ENCODE results near the gene RHOJ. TPM values are rescaled to one million over a fixed set of nuclear protein-coding genes. Genes with fewer than 3 reads are reported as not detected.
"Not testable (repeated sequence)": the region's sequence is repeated elsewhere in the genome, so short reads cannot be mapped to it uniquely, and the experiment has no call there.

Gene RHOJ
- total RNA-seq, 2 donors from 2014 or later: 19.8 to 22.8 TPM

- intact Hi-C loops (cut with DNase I): no loop called here
- no peak for DNase-seq (ENCODE audit: low spot score)
Observed at GRCh38 chr14:63248211-63248610, 44.0 kb downstream of the RHOJ start.

- DNase-seq (ENCODE audit: low spot score): no peak
Observed at GRCh38 chr14:63249092-63249491, 44.8 kb downstream of the RHOJ start.

GRCh38 chr14:63257299-63257698 is 53.1 kb downstream of the RHOJ start:
- intact Hi-C loops (cut with DNase I): no loop called here
- no peak for DNase-seq (ENCODE audit: low spot score)

More at GRCh38 chr14:63249092-63249491, 44.8 kb downstream of the RHOJ start:
- intact Hi-C loops (cut with DNase I): no loop called here

- intact Hi-C loops (cut with DNase I): no loop called here
- no peak for DNase-seq (ENCODE audit: low spot score)
Observed at GRCh38 chr14:63262446-63262845, 58.2 kb downstream of the RHOJ start.

GRCh38 chr14:63266106-63266505 is 61.9 kb downstream of the RHOJ start:
- DNase-seq (ENCODE audit: low spot score): no peak
- intact Hi-C loops (cut with DNase I): no loop called here

- intact Hi-C loops (cut with DNase I): no loop called here
- DNase-seq (ENCODE audit: low spot score): no peak
Observed at GRCh38 chr14:63267171-63267570, 62.9 kb downstream of the RHOJ start.

- intact Hi-C loops (cut with DNase I): no loop called here
- no peak for DNase-seq (ENCODE audit: low spot score)
Observed at GRCh38 chr14:63268771-63269170, 64.5 kb downstream of the RHOJ start.

GRCh38 chr14:63269561-63270225 is 65.5 kb downstream of the RHOJ start:
- intact Hi-C loops (cut with DNase I): loop anchor here in 1 of 2 donors (10.0 kb wide), 1 partner anchor 95 kb away; no protein-coding TSS in a partner anchor
- no peak for DNase-seq (ENCODE audit: low spot score)

- intact Hi-C loops (cut with DNase I): loop anchor here in 1 of 2 donors (10.0 kb wide), 1 partner anchor 98 kb away; no protein-coding TSS in a partner anchor
- DNase-seq (ENCODE audit: low spot score): no peak
Observed at GRCh38 chr14:63273129-63273528, 68.9 kb downstream of the RHOJ start.

- DNase-seq (ENCODE audit: low spot score): no peak
- intact Hi-C loops (cut with DNase I): loop anchor here in 1 of 2 donors (10.0 kb wide), 1 partner anchor 99 kb away; no protein-coding TSS in a partner anchor
Observed at GRCh38 chr14:63273717-63274655, 69.7 kb downstream of the RHOJ start.

GRCh38 chr14:63275611-63276010 is 71.4 kb downstream of the RHOJ start:
- intact Hi-C loops (cut with DNase I): loop anchor here (5.0 to 10.0 kb wide), 2 partner anchors 98 to 101 kb away; no protein-coding TSS in a partner anchor
- no peak for DNase-seq (ENCODE audit: low spot score)

- no peak for DNase-seq (ENCODE audit: low spot score)
- intact Hi-C loops (cut with DNase I): loop anchor here (5.0 to 10.0 kb wide), 2 partner anchors 99 to 101 kb away; no protein-coding TSS in a partner anchor
Observed at GRCh38 chr14:63276016-63276415, 71.8 kb downstream of the RHOJ start.

GRCh38 chr14:63276492-63277342 is 72.5 kb downstream of the RHOJ start:
- intact Hi-C loops (cut with DNase I): loop anchor here (5.0 to 10.0 kb wide), 2 partner anchors 99 to 102 kb away; no protein-coding TSS in a partner anchor
- DNase-seq (ENCODE audit: low spot score): no peak

GRCh38 chr14:63277591-63278183 is 73.4 kb downstream of the RHOJ start:
- no peak for DNase-seq (ENCODE audit: low spot score)
- intact Hi-C loops (cut with DNase I): loop anchor here (5.0 to 10.0 kb wide), 2 partner anchors 100 to 103 kb away; no protein-coding TSS in a partner anchor

GRCh38 chr14:63279933-63280332 is 75.7 kb downstream of the RHOJ start:
- intact Hi-C loops (cut with DNase I): loop anchor here (5.0 to 10.0 kb wide), 3 partner anchors 103 to 208 kb away; no protein-coding TSS in a partner anchor
- not testable (repeated sequence) for DNase-seq (ENCODE audit: low spot score)

GRCh38 chr14:63282997-63283883 is 79.0 kb downstream of the RHOJ start:
- intact Hi-C loops (cut with DNase I): loop anchor here in 1 of 2 donors (5.0 kb wide), 1 partner anchor 211 kb away; no protein-coding TSS in a partner anchor
- DNase-seq (ENCODE audit: low spot score): no peak

GRCh38 chr14:63283884-63284248 is 79.6 kb downstream of the RHOJ start:
- DNase-seq (ENCODE audit: low spot score): no peak
- intact Hi-C loops (cut with DNase I): loop anchor here in 1 of 2 donors (5.0 kb wide), 1 partner anchor 212 kb away; no protein-coding TSS in a partner anchor

Measured in posterior vena cava (tissue), 2 donors.